ENCODE data around the gene VPREB3.

Gene VPREB3

GRCh38 chr22:23791738-23792645, 37.8 kb upstream of the VPREB3 start:
- H3K27ac ChIP-seq (ENCODE audit: low read length), result no peak overlapping the region
- no peak overlapping the region for H3K9ac ChIP-seq (ENCODE audit: low read length)
- peaks cover 43% of the 10 kb centered on the region for H3K36me3 ChIP-seq (replicated peaks; ENCODE audit: low read depth, low read length)
- peaks cover 44% of the 10 kb centered on the region for H4K20me1 ChIP-seq (ENCODE audit: insufficient read depth, low read length)
- peaks cover 62% of the 10 kb centered on the region for H3K79me2 ChIP-seq (ENCODE audit: low read length)
- H3K27me3 ChIP-seq (ENCODE audit: low read depth, low read length), result no peaks in the 10 kb centered on the region
- H3K4me3 ChIP-seq (ENCODE audit: low read length), result no peak overlapping the region
- H3K4me1 ChIP-seq (ENCODE audit: low read length), result peaks cover 38% of the 10 kb centered on the region
- no peak overlapping the region for H3K4me2 ChIP-seq (ENCODE audit: low read length)
- no peak overlapping the region for H2AFZ ChIP-seq (ENCODE audit: low read depth, low read length)
- H3K9me3 ChIP-seq (ENCODE audit: insufficient read depth, low read length), result no peaks in the 10 kb centered on the region
- TF ChIP-seq, protein P1, sequence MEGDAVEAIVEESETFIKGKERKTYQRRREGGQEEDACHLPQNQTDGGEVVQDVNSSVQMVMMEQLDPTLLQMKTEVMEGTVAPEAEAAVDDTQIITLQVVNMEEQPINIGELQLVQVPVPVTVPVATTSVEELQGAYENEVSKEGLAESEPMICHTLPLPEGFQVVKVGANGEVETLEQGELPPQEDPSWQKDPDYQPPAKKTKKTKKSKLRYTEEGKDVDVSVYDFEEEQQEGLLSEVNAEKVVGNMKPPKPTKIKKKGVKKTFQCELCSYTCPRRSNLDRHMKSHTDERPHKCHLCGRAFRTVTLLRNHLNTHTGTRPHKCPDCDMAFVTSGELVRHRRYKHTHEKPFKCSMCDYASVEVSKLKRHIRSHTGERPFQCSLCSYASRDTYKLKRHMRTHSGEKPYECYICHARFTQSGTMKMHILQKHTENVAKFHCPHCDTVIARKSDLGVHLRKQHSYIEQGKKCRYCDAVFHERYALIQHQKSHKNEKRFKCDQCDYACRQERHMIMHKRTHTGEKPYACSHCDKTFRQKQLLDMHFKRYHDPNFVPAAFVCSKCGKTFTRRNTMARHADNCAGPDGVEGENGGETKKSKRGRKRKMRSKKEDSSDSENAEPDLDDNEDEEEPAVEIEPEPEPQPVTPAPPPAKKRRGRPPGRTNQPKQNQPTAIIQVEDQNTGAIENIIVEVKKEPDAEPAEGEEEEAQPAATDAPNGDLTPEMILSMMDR (IDR thresholded peaks at IDR 0.05; ENCODE audit: low read depth, low read length), result no peak
- TF ChIP-seq EZH2phosphoT487 (IDR thresholded peaks at IDR 0.05; ENCODE audit: low read depth), result no peak

GRCh38 chr22:23790819-23791737, 36.9 kb upstream of the VPREB3 start:
- Histone ChIP-seq H3K36me3 (replicated peaks; ENCODE audit: low read depth, low read length) (peaks cover 40% of the 10 kb centered on the region), H3K9me3 (ENCODE audit: insufficient read depth, low read length) (no peaks in the 10 kb centered on the region), H3K4me1 (ENCODE audit: low read length) (peaks cover 43% of the 10 kb centered on the region), H3K4me3 (ENCODE audit: low read length) (no peak overlapping the region), H3K27ac (ENCODE audit: low read length) (peak overlapping the region; percentile 41), H3K79me2 (ENCODE audit: low read length) (peaks cover 62% of the 10 kb centered on the region), H3K4me2 (ENCODE audit: low read length) (peak overlapping the region; percentile 44), H2AFZ (ENCODE audit: low read depth, low read length) (no peak overlapping the region), H4K20me1 (ENCODE audit: insufficient read depth, low read length) (peaks cover 44% of the 10 kb centered on the region), H3K27me3 (ENCODE audit: low read depth, low read length) (no peaks in the 10 kb centered on the region), H3K9ac (ENCODE audit: low read length) (0 out of 2 replicates have a peak overlapping the region, but pooled peaks have one; percentile 7)
- no peak for TF ChIP-seq EZH2phosphoT487 (IDR thresholded peaks at IDR 0.05; ENCODE audit: low read depth)
- TF ChIP-seq, protein P1 (IDR thresholded peaks at IDR 0.05; ENCODE audit: low read depth, low read length), result no peak

DNA sequence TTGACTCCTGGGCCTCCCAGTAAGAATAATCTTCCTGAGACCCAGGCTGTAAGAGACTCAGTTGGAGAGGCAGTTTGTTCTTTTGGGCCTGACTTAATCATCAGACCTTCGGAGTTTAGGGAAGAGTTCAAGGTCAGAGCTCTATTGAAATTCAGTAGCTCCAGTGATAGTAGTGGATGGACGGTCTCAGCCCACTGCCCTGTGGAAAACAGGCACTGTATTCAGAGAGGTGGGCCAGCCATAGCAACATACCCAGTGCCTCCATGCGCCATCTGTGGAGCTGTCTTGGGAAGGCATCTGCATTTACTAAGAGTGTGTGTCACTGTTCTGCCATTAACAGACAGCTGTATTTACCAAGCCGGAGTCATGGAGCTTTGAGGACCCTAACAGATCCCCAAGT, 35.4 kb upstream of the VPREB3 start:
- peaks cover 62% of the 10 kb centered on the region for H3K79me2 ChIP-seq (ENCODE audit: low read length)

More for the DNA sequence above, 35.4 kb upstream of the VPREB3 start:
- no peak overlapping the region for H2AFZ ChIP-seq (ENCODE audit: low read depth, low read length)
- no peaks in the 10 kb centered on the region for H3K27me3 ChIP-seq (ENCODE audit: low read depth, low read length)
- H3K4me2 ChIP-seq (ENCODE audit: low read length), result peak overlapping the region; percentile 32
- H3K36me3 ChIP-seq (replicated peaks; ENCODE audit: low read depth, low read length), result peaks cover 33% of the 10 kb centered on the region
- peaks cover 44% of the 10 kb centered on the region for H4K20me1 ChIP-seq (ENCODE audit: insufficient read depth, low read length)
- peak overlapping the region; percentile 32 for H3K27ac ChIP-seq (ENCODE audit: low read length)
- H3K9ac ChIP-seq (ENCODE audit: low read length), result no peak overlapping the region
- peaks cover 44% of the 10 kb centered on the region for H3K4me1 ChIP-seq (ENCODE audit: low read length)
- H3K9me3 ChIP-seq (ENCODE audit: insufficient read depth, low read length), result no peaks in the 10 kb centered on the region
- no peak for TF ChIP-seq EZH2phosphoT487 (IDR thresholded peaks at IDR 0.05; ENCODE audit: low read depth)
- TF ChIP-seq, protein P1 (IDR thresholded peaks at IDR 0.05; ENCODE audit: low read depth, low read length), result peak; percentile 24; the same call in 1 of the 2 replicates
- no peak overlapping the region for H3K4me3 ChIP-seq (ENCODE audit: low read length)
